C4-2B (cell line): ENCODE results near the gene KIDINS220.

ENCODE experiments used
- ZFX ChIP-seq: fragments of 450-650 bp; IDR thresholded peaks from 2 replicates; pipeline ENCODE4 v1.6.1; 2017
- TF ChIP-seq, protein P1 (sequence below): fragments of 450-650 bp; conservative IDR thresholded peaks from 2 replicates; pipeline ENCODE4 v1.5.1; 2017; ENCODE audit warnings: mild to moderate bottlenecking

DNA sequence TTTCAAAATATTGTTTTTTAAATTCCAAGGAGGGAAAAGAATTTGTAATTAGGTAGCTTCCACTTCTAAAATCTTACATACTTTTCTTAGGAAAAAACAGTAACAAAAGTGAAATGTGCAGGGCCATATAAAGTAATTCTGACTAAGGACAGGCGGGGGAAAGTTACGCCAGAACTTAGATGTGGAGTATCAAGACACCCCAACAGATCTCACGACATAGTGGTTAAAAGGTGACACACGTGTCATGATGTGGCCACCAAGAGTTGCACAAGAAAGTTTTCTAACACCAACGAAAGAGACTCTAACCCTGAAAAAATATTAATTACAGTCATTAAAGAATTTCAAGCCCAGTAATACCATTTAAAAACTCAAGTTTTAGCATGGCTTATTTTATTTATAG, 51.0 kb downstream of the KIDINS220 start:
- TF ChIP-seq, protein P1, sequence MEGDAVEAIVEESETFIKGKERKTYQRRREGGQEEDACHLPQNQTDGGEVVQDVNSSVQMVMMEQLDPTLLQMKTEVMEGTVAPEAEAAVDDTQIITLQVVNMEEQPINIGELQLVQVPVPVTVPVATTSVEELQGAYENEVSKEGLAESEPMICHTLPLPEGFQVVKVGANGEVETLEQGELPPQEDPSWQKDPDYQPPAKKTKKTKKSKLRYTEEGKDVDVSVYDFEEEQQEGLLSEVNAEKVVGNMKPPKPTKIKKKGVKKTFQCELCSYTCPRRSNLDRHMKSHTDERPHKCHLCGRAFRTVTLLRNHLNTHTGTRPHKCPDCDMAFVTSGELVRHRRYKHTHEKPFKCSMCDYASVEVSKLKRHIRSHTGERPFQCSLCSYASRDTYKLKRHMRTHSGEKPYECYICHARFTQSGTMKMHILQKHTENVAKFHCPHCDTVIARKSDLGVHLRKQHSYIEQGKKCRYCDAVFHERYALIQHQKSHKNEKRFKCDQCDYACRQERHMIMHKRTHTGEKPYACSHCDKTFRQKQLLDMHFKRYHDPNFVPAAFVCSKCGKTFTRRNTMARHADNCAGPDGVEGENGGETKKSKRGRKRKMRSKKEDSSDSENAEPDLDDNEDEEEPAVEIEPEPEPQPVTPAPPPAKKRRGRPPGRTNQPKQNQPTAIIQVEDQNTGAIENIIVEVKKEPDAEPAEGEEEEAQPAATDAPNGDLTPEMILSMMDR = no peak
- no peak for TF ChIP-seq ZFX
